Measurements from ENCODE around the gene FAM120A. TPM values are rescaled to one million over a fixed set of nuclear protein-coding genes. Genes with fewer than 3 reads are reported as not detected.

FAM120A gene
- total and polyA plus RNA-seq, 9 donors = 37.9 to 130 (median 78.9) TPM

- peaks cover 6% of the 10 kb centered on the region for H3K4me1 ChIP-seq (ENCODE audit: insufficient read depth)
- H3K27ac ChIP-seq = no peak overlapping the region
- no peaks in the 10 kb centered on the region for H3K36me3 ChIP-seq
- intact Hi-C loops (cut with DNase I) = no loop called here
- TF ChIP-seq EP300 (IDR thresholded peaks at IDR 0.05) (no peak), CTCF (IDR thresholded peaks at IDR 0.05) (no peak)
- DNase-seq = no peak
- no peak overlapping the region for H3K4me3 ChIP-seq
- no peaks in the 10 kb centered on the region for H3K27me3 ChIP-seq
- no peaks in the 10 kb centered on the region for H3K9me3 ChIP-seq
- 27 to 46% (median 30%) methylated on average over 3 of the region's 3 CpGs for WGBS, 3 donors
Observed at GRCh38 chr9:93475856-93476255, 24.4 kb downstream of the FAM120A start.

- no peaks in the 10 kb centered on the region for H3K27me3 ChIP-seq
- no peak for DNase-seq
- no peak overlapping the region for H3K27ac ChIP-seq
- peaks cover 4% of the 10 kb centered on the region for H3K4me1 ChIP-seq (ENCODE audit: insufficient read depth)
- intact Hi-C loops (cut with DNase I) = no loop called here
- TF ChIP-seq POLR2A (IDR thresholded peaks at IDR 0.05) (no peak), CTCF (IDR thresholded peaks at IDR 0.05) (no peak), EP300 (IDR thresholded peaks at IDR 0.05) (no peak)
- H3K9me3 ChIP-seq = no peaks in the 10 kb centered on the region
- H3K4me3 ChIP-seq = no peak overlapping the region
- 84 to 88% (median 87%) methylated on average over 4 of the region's 4 CpGs for WGBS, 3 donors
- no peaks in the 10 kb centered on the region for H3K36me3 ChIP-seq
Observed at GRCh38 chr9:93476924-93477323, 25.4 kb downstream of the FAM120A start.

GRCh38 chr9:93477397-93477796, 25.9 kb downstream of the FAM120A start:
- WGBS, 3 donors = 91 to 95% (median 91%) methylated on average over 2 of the region's 2 CpGs
- peaks cover 4% of the 10 kb centered on the region for H3K4me1 ChIP-seq (ENCODE audit: insufficient read depth)
- TF ChIP-seq CTCF (IDR thresholded peaks at IDR 0.05) = no peak
- TF ChIP-seq POLR2A (IDR thresholded peaks at IDR 0.05) = no peak
- TF ChIP-seq EP300 (IDR thresholded peaks at IDR 0.05) = no peak
- H3K27me3 ChIP-seq = no peaks in the 10 kb centered on the region
- H3K4me3 ChIP-seq = no peak overlapping the region
- intact Hi-C loops (cut with DNase I) = no loop called here
- no peak overlapping the region for H3K27ac ChIP-seq
- no peak for DNase-seq
- H3K36me3 ChIP-seq = no peaks in the 10 kb centered on the region
- H3K9me3 ChIP-seq = no peaks in the 10 kb centered on the region

- H3K4me3 ChIP-seq = no peak overlapping the region
- peaks cover 4% of the 10 kb centered on the region for H3K4me1 ChIP-seq (ENCODE audit: insufficient read depth)
- no peak overlapping the region for H3K27ac ChIP-seq
- intact Hi-C loops (cut with DNase I) = no loop called here
- H3K36me3 ChIP-seq = no peaks in the 10 kb centered on the region
- no peaks in the 10 kb centered on the region for H3K27me3 ChIP-seq
- H3K9me3 ChIP-seq = no peaks in the 10 kb centered on the region
- DNase-seq = no peak
- TF ChIP-seq EP300 (IDR thresholded peaks at IDR 0.05) (no peak), POLR2A (IDR thresholded peaks at IDR 0.05) (no peak), CTCF (IDR thresholded peaks at IDR 0.05) (no peak)
- 72 to 80% (median 76%) methylated on average over 4 of the region's 4 CpGs for WGBS, 3 donors
Observed at GRCh38 chr9:93479726-93480125, 28.2 kb downstream of the FAM120A start.

- DNase-seq = no peak
- no peak overlapping the region for H3K4me3 ChIP-seq
- H3K36me3 ChIP-seq = no peaks in the 10 kb centered on the region
- H3K27me3 ChIP-seq = no peaks in the 10 kb centered on the region
- WGBS, 3 donors = 77 to 86% (median 81%) methylated on average over 4 of the region's 4 CpGs
- no peak for TF ChIP-seq EP300 (IDR thresholded peaks at IDR 0.05)
- TF ChIP-seq POLR2A (IDR thresholded peaks at IDR 0.05) = no peak
- no peak for TF ChIP-seq CTCF (IDR thresholded peaks at IDR 0.05)
- intact Hi-C loops (cut with DNase I) = no loop called here
- no peaks in the 10 kb centered on the region for H3K9me3 ChIP-seq
- H3K4me1 ChIP-seq (ENCODE audit: insufficient read depth) = peaks cover 4% of the 10 kb centered on the region
- no peak overlapping the region for H3K27ac ChIP-seq
Observed at GRCh38 chr9:93480262-93480661, 28.8 kb downstream of the FAM120A start.
